NCI-H2196 treated with DMSO at 0.1 percent for 48 hours (cell line): ENCODE data around the gene DGKQ.

Source experiments
- DNase-seq: peaks from one replicate; lab custom pipeline; 2025; ENCODE audit not compliant: unreplicated experiment; lab: John Stamatoyannopoulos, UW

DGKQ gene

DNA sequence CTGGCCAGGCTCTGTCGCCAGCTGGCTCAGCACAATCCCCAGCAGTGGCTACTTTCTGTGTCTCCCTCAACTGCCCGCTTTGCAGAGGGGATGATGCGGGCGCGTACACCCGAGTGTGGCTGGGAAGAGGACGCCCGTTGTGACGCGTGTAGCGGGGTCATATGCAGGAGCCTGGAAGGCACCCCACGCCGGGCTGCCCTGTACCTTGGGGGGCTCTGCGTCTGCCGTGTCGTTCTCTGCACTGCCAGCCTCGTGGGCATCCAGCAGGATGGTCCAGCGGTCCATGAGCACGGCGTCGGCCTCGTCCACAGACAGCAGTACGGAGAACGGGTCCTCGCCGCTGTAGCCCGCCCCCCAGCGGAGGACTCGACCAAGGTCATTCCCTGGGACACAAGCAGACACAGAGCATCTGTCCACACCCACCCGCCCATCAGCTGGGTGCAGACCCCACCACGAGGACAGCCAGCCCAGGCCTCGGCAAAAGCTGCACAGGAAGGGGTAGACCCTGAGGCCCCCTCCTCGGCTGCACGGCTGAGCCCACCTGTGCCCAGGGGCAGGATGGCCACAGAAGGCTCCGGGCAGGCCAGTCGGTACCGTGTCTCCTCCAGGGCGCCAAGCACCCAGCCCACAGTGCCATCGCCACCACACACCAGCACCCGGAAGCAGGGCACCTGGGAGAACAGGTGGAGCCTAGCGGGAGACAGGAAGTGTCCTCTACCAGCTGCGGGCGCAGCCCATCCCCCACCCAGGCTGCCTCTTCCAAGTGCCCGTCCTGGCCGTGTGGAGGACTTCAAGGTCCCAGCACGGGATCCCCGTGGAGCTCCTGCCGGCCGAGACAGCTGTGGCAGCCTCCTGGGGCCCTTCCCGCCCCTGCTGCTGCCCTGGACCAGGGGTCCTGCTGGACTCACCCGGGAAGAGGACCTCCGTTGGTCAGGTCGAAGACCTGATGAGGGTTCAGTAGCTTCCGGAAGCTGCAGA, 10.8 kb downstream of the DGKQ start:
- no peak for DNase-seq

GRCh38 chr4:961351-962230, 11.8 kb downstream of the DGKQ start:
- no peak for DNase-seq

- DNase-seq: no peak
Measured at GRCh38 chr4:960636-961350, 12.6 kb downstream of the DGKQ start.

GRCh38 chr4:960140-960635, 13.2 kb downstream of the DGKQ start:
- DNase-seq: no peak

- DNase-seq: no peak
Measured at GRCh38 chr4:959338-960139, 13.8 kb downstream of the DGKQ start.

- DNase-seq: no peak
Measured at GRCh38 chr4:958696-959337, 14.6 kb downstream of the DGKQ start.

- DNase-seq: no peak
Measured at GRCh38 chr4:958314-958665, 15.1 kb downstream of the DGKQ start.

DNA sequence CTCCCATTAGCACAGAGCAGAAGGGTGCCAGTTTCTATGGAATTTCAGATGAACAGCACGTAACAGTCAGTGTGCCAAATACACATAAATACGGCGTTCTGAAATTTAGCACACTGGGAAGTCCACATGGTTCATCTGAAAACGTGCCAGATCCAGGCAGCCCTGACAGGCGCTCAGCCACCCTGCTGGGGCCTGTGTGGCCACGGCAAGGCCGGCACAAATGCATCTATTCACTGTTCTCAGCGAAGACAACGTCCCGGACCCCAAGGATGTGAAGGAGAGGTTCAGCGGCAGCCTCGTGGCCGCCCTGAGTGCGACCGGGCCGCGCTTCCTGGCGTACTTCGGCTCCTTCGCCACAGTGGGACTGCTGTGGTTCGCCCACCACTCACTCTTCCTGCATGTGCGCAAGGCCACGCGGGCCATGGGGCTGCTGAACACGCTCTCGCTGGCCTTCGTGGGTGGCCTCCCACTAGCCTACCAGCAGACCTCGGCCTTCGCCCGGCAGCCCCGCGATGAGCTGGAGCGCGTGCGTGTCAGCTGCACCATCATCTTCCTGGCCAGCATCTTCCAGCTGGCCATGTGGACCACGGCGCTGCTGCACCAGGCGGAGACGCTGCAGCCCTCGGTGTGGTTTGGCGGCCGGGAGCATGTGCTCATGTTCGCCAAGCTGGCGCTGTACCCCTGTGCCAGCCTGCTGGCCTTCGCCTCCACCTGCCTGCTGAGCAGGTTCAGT, 15.6 kb downstream of the DGKQ start:
- DNase-seq: no peak

DNA sequence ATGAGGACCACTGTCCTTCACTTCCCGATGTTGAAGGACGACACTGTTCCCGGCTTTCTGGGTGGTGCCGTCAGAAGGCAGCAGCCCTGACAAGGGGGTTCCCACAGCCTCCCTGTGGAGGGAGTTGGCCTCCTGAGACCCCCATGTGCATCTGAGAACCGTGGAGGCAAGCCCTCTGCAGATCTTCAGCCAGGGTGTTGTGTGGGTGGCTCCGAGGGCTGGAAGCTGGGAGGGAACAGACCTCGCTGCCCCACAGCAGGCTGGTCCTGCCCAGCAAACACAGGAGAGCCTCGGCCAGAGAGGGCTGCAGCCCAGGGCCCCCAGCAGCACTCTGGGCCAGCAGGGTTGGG, 16.2 kb downstream of the DGKQ start:
- no peak for DNase-seq

DNA sequence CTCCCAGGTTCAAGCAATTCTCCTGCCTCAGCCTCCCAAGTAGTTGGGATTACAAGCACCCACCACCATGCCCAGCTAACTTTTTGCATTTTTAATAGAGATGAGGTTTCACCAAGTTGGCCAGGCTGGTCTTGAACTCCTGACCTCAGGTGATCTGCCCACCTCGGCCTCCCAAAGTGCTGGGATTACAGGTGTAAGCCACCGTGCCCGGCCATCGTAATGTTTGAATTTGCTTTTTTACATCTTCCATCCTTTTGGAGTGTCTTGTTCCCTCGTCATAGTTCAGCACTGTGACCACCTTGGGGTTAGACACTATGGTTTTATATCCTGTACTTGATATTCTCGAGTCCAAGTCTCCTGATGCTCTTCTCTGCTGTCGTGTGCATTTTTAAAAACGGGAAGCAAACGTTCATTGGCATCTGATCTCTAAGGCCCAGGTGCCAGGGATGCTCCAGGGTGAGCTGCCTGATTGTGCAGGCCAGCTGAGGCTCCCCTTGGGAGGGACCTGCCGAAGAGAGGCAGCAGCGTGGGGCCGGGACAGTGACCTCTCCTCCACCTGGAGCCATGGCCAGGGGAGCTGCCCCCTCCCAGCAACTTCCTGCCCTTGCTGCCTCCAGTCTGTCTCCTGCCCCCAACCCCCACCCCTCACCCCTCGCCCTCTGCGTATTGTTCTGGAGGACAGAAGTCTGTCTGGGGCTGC, 16.7 kb downstream of the DGKQ start:
- no peak for DNase-seq

- no peak for DNase-seq
Measured at GRCh38 chr4:955931-956381, 17.4 kb downstream of the DGKQ start.

DNA sequence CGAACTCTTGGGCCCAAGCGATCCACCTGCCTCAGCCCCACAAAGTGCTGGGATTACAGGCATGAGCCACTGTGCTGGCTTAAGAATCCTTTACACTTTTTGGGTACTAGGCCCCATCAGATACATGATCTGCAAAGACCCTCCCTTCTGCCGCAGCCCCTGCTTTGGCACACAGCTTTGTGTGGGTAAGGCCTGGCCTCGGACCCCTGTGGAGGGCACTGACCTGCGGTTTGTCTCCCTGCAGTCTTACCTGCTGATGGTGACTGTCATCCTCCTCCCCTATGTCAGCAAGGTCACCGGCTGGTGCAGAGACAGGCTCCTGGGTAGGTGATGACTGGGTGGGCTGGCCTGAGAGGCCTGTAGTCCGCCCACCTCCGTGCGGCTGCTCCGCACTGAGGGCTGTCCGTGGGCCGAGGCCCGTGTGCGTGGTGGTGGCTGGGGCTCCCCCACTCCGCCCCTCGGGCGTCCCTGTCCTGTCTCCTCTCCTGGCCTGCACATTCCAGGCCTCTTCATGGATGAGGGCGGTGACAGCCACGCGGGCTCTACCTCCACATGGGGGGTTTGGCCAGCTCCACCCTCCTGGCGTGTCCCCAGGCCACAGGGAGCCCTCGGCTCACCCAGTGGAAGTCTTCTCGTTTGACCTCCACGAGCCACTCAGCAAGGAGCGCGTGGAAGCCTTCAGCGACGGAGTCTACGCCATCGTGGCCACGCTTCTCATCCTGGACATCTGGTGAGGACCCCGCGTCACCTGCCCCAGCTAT, 18.0 kb downstream of the DGKQ start:
- DNase-seq: no peak

DNA sequence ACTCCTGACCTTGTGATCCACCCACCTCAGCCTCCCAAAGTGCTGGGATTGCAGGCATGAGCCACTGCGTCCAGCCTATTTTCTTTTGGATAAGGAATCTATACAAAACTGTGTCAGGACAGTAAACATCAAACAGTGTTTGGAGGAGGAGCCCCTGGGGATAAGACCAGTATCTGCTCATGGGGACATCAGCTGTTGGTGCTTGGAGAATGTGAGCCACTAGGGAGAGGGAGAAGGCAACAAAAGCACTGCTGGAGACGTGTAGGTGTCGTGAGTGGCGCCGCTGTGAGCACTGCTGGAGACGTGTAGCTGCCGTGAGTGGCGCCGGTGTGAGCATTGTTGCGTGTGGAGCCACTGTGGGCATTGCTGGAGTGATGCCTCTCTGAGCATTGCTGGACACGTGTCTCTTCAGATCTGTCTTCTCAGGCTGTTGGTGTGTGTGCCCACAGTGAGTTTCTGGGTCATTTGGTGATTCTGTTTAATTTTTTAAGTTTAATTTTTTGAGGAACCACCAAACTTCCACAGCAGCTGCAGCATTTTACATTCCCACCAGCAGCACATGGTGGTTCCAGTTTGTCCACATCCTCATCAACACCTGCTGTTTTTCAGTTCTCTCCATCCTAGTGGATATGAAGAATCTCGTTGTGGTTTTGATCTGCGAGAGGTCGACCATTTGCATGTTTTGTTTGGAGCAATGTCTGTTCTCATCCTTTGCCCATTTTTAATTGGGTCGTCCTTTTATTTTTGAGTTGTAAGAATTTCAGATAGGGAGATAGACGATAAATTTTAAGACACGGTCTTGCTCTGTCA, 19.0 kb downstream of the DGKQ start:
- no peak for DNase-seq

DNA sequence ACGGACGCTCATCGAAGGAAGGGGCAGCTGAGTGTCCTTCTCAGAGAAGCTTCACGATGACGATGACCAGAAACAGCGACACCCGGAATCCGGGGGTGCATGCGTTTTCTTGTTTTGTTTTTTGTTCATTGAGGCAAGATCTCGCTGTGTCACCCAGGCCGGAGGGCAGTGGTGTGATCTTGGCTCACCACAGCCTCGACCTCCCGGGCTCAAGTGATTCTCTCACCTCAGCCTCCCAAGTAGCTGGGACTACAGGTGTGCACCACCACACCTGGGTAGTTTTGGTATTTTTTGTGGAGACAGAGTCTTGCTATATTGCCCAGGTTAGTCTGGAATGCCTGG, 19.8 kb downstream of the DGKQ start:
- DNase-seq: no peak

GRCh38 chr4:952881-953573, 20.3 kb downstream of the DGKQ start:
- DNase-seq: no peak

DNA sequence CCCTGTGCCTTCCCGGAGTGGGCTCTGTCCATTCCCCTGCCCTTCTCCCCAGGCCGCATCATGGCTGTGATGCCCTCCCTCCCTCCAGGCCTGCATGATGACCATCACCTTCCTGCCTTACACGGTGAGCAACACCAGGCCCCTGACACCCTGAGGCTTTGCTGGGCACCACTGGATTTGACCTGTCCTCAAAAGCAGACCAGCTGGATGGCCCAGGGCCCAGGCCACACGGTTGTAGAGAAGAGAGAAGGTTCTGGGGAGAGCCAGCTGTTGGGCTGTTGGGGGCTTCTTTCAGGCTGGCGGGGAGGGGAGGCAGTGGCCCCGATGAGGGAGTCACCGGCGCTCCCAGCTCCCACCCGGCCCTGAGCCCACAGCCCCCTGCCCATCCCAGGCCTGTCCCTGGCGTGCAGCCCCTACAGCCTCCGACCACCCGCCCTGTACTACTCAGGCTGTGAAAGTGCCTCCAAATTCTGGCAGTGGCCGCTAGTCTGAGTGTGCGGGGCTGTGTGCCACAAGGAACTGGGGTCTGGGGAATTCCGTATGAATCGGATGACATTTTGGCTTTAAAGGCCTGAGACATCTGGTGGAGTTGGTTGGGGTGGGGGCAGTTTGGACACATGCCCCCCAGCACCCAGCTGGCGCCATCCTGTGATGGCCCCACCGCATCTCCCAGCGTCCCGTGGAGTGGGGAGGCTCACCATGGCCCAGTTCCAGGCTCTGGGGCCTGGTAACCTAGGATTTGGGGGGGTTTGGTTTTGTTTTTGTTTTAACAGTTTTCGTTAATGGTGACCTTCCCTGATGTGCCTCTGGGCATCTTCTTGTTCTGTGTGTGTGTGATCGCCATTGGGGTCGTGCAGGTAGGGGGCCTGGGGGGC, 21.5 kb downstream of the DGKQ start:
- no peak for DNase-seq
